ENCODE data around the gene SIDT2.
A peak's percentile ranks its signal among the peaks of the same experiment; 100 is the strongest.

The SIDT2 gene

DNA sequence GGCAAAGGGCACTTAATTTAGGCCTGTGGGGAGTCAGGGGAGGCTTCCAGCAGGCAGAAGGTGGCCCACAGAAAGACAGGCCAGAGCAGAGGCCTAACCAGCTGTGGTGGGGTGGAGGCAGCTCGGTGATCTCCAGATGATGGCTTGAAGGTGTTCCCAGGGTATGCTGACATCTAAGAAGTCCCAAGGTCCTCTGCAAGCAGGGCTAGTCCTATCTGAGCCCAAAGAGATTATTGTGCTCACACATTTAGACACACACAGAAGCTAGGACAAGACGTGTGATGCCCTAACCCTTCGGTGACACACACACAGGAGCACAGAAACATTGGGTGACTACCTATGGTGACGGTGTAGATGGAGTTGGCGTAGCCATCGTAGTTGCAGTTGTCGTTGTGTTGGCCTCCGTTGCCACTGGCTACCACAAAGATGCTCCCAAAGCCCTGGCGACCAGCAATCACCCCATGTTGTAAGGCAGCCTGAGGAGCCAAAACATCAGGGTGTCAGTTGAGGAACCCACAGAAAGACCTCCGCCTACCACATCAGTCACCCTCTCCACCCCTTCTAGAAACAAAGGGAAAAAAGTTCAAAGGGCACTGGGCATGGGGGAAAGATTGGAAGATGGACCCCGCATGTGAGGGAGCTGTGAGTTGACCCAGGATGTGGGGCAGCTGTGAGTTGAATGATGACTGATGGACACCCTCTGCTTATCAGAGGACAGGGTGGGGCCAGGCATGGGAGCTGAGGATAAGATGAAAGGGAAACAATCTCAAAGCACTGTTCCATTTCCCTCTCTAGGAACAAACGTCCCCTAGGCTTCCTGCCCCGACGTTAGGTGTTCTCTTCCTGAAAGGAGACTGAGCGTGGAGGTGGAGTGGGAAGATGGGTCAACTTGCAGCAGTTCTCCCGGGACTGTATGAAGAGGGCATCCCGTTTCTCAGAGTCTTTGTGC lies 45.5 kb downstream of the SIDT2 start:
- no peak for DNase-seq

GRCh38 chr11:117225553-117226170 lies 47.1 kb downstream of the SIDT2 start:
- DNase-seq = no peak

GRCh38 chr11:117226388-117227385 lies 48.1 kb downstream of the SIDT2 start:
- peak; percentile 72 for DNase-seq

GRCh38 chr11:117228091-117228490 lies 49.5 kb downstream of the SIDT2 start:
- DNase-seq = no peak

- DNase-seq = no peak
These were observed 50.9 kb downstream of the SIDT2 start for GRCh38 chr11:117229411-117229810.

- DNase-seq = no peak
These were observed 51.4 kb downstream of the SIDT2 start for GRCh38 chr11:117229931-117230285.

- no peak for DNase-seq
These were observed 51.9 kb downstream of the SIDT2 start for GRCh38 chr11:117230286-117230961.

- no peak for DNase-seq
These were observed 52.7 kb downstream of the SIDT2 start for GRCh38 chr11:117230999-117231841.

GRCh38 chr11:117231842-117232091 lies 53.2 kb downstream of the SIDT2 start, which contains the start of gene PCSK7:
TSS of gene PCSK7 (minus strand) at chr11:117232073. CDS start at chr11:117229844, 2,229 bp downstream.
- DNase-seq = no peak

DNA sequence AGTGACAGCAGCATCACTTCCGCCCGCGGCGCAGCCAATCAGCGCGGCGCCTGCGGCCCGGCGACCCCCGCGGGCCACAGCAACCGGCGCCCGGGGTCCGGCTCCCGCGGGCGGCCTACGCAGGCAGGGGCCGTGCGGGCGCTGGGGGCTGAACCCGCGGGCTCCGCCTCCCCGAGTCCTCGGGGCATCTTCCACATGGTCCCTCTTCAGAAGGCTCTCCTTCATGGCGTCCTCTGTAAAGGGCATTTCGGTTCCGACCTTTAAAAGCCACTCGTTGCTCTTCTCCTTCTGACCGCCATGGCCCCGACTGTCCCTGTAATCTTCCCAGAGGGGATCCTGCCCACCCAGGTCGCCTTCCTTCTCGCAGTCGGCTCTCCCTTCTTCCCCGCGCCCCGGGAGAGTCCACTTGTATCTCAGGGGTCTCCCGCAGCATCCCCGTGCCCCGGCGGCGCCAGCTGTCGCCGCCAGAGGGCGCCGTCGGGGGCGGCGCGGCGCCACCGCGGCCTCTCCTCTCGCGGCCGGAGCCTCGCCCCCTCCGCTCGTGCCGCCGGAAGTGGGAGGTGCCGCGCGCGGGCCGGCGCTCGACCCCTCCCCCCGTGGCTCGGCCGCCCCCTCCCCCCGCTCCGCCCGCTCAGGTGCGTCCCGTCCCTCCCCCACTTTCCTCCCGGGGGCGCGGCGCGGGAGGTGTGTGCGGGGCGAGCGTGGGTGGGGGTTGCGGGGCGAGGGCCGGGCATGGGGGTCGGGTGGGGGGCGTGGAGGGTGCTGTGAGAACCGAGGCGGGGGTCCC lies 53.7 kb downstream of the SIDT2 start, which contains the start of gene RNF214:
TSS of gene RNF214 (plus strand) at position 580 of the 787 bp plus-strand sequence. CDS start 1,602 bp downstream, outside the sequence.
- peak; percentile 83 for DNase-seq

- DNase-seq = peak; percentile 54
These were observed 54.4 kb downstream of the SIDT2 start for GRCh38 chr11:117232911-117233409.

- DNase-seq = no peak
These were observed 59.7 kb downstream of the SIDT2 start for GRCh38 chr11:117238221-117238620.

- no peak for DNase-seq
These were observed 60.8 kb downstream of the SIDT2 start for GRCh38 chr11:117239295-117239694.
